Suprapubic skin (tissue), 4 donors: ENCODE measurements around the gene TBCA. TPM values are rescaled to one million over a fixed set of nuclear protein-coding genes. Genes with fewer than 3 reads are reported as not detected.

Source experiments
- DNase-seq, 2 donors: peaks; one replicate each; pipeline ENCODE4 v3.0.0-alpha.2; 2019; ENCODE audit warnings: low spot score in 2 of 2
- H3K27ac ChIP-seq: fragments of 200-600 bp; sonication (generic); one replicate; pipeline ENCODE4 v1.5.1; 2019
- H3K27me3 ChIP-seq: fragments of 200-600 bp; sonication (generic); one replicate; pipeline ENCODE4 v1.5.1; 2019
- H3K36me3 ChIP-seq: fragments of 200-600 bp; sonication (generic); one replicate; pipeline ENCODE4 v1.5.1; 2019
- H3K4me1 ChIP-seq: fragments of 200-600 bp; sonication (generic); one replicate; pipeline ENCODE4 v1.5.1; 2019
- H3K4me3 ChIP-seq: fragments of 200-600 bp; sonication (generic); one replicate; pipeline ENCODE4 v1.5.1; 2019; ENCODE audit warnings: mild to moderate bottlenecking
- H3K9me3 ChIP-seq: fragments of 200-600 bp; sonication (generic); one replicate; pipeline ENCODE4 v1.5.1; 2019
- EP300 ChIP-seq: sonication (generic); formaldehyde crosslinking; IDR thresholded peaks from one replicate; pipeline ENCODE4 v1.6.1; 2017; ENCODE audit warnings: antibody characterized with exemption
- POLR2A ChIP-seq, 2 donors: fragments of 450-650 bp; IDR thresholded peaks; one replicate each; pipeline ENCODE4 v1.6.1; 2017; ENCODE audit warnings: antibody characterized with exemption in 2 of 2, mild to moderate bottlenecking in 2 of 2, moderate library complexity in 2 of 2
- POLR2AphosphoS5 ChIP-seq, 3 donors: sonication (generic); formaldehyde crosslinking; IDR thresholded peaks; one replicate each; pipeline ENCODE4 v1.6.1; 2017; ENCODE audit warnings: antibody characterized with exemption in 3 of 3
- WGBS: methylation state at CpG from one replicate; pipeline ENCODE4 v1.1.5; 2018; 5-methylcytosine and 5-hydroxymethylcytosine counted together
- total RNA-seq, 4 donors: library from RNA; depleted of rRNA; stranded (reverse); fragments of >200 nt; gene quantifications; one replicate each; pipeline ENCODE4 v1.1.0, GENCODE V29; 2016
- TF ChIP-seq, protein P1 (sequence below), 2 donors: fragments of 200-600 bp in 1 of 2; fragments of 450-650 bp in 1 of 2; sonication (generic) in 1 of 2; IDR thresholded peaks; one replicate each; pipeline ENCODE4 v1.5.1; 2016 to 2019; ENCODE audit warnings: antibody characterized with exemption in 2 of 2, mild to moderate bottlenecking in 1 of 2, moderate library complexity in 1 of 2

Gene TBCA
- total RNA-seq, 4 donors from 2014 or later: 74.7 to 120 (median 94.5) TPM

DNA sequence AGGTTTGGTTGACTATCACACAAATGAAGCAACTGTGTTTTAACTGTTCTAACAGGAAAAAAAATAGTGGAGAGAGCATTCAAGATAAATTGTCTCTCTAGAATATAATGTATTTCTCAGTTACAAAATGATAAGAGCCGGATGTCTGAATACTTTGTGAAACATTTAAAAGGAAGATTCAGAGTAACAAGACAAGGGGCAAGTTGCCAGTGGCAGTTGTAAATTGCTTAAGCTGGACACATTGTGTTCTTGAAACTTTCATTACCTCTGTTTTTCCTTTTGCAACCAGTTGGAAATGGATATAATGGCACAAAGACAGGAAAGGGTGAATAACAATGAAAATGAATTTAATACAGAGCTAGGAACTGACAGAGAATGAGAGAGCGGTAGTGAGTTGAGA is 15.2 kb upstream of the TBCA start:
- TF ChIP-seq POLR2AphosphoS5 (IDR thresholded peaks at IDR 0.05): no peak
- TF ChIP-seq, protein P1, sequence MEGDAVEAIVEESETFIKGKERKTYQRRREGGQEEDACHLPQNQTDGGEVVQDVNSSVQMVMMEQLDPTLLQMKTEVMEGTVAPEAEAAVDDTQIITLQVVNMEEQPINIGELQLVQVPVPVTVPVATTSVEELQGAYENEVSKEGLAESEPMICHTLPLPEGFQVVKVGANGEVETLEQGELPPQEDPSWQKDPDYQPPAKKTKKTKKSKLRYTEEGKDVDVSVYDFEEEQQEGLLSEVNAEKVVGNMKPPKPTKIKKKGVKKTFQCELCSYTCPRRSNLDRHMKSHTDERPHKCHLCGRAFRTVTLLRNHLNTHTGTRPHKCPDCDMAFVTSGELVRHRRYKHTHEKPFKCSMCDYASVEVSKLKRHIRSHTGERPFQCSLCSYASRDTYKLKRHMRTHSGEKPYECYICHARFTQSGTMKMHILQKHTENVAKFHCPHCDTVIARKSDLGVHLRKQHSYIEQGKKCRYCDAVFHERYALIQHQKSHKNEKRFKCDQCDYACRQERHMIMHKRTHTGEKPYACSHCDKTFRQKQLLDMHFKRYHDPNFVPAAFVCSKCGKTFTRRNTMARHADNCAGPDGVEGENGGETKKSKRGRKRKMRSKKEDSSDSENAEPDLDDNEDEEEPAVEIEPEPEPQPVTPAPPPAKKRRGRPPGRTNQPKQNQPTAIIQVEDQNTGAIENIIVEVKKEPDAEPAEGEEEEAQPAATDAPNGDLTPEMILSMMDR (IDR thresholded peaks at IDR 0.05): no peak
- TF ChIP-seq EP300: no peak
- TF ChIP-seq POLR2A (IDR thresholded peaks at IDR 0.05): no peak
- no peaks in the 10 kb centered on the region for H3K4me1 ChIP-seq
- WGBS: 76% methylated on average over 2 of the region's 2 CpGs
- no peaks in the 10 kb centered on the region for H3K36me3 ChIP-seq
- H3K4me3 ChIP-seq: no peak overlapping the region
- H3K9me3 ChIP-seq: no peaks in the 10 kb centered on the region
- no peaks in the 10 kb centered on the region for H3K27me3 ChIP-seq
- H3K27ac ChIP-seq: no peak overlapping the region
- DNase-seq: no peak

DNA sequence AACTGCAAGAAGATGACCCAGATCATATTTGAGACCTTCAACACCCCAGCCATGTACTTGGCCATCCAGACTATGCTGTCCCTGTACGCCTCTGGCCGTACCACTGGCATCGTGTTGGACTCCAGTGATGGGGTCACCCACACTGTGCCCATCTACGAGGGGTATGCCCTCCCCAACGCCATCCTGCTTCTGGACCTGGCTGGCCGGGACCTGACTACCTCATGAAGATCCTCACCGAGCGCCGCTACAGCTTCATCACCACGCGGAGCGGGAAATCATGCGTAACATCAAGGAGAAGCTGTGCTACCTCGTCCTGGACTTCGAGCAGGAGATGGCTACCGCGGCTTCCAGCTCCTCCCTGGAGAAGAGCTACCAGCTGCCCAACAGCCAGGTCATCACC is 9.1 kb upstream of the TBCA start:
- no peak for TF ChIP-seq POLR2AphosphoS5 (IDR thresholded peaks at IDR 0.05)
- no peak for TF ChIP-seq POLR2A (IDR thresholded peaks at IDR 0.05)
- TF ChIP-seq, protein P1 (IDR thresholded peaks at IDR 0.05): no peak
- no peak for TF ChIP-seq EP300

DNA sequence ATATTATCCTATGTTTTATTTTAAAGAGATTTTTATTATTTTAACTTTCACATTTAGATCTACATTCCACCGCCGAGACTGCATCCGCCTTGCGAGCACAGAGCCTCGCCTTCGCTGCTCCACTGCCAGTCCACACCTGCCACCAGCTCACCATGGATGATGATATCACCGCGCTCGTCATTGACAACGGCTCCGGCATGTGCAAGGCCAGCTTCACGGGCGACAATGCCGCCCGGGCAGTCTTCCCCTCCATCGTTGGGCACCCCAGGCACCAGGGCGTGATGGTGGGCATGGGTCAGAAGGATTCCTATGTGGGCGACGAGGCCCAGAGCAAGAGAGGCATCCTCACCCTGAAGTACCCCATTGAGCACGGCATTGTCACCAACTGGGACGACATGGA is 8.6 kb upstream of the TBCA start:
- TF ChIP-seq POLR2A (IDR thresholded peaks at IDR 0.05): no peak
- TF ChIP-seq EP300: no peak
- no peak for TF ChIP-seq POLR2AphosphoS5 (IDR thresholded peaks at IDR 0.05)
- TF ChIP-seq, protein P1 (IDR thresholded peaks at IDR 0.05): no peak
- 95% methylated on average over 19 of the region's 21 CpGs for WGBS
- Histone ChIP-seq H3K27me3 (no peaks in the 10 kb centered on the region), H3K4me1 (no peaks in the 10 kb centered on the region), H3K36me3 (no peaks in the 10 kb centered on the region), H3K4me3 (no peak overlapping the region), H3K27ac (no peak overlapping the region), H3K9me3 (no peaks in the 10 kb centered on the region)
- DNase-seq: no peak

More for the DNA sequence above, 9.1 kb upstream of the TBCA start:
- H3K27me3 ChIP-seq: no peaks in the 10 kb centered on the region
- no peak overlapping the region for H3K27ac ChIP-seq
- H3K4me3 ChIP-seq: no peak overlapping the region
- no peaks in the 10 kb centered on the region for H3K36me3 ChIP-seq
- DNase-seq: no peak
- 93% methylated on average over 17 of the region's 17 CpGs for WGBS
- H3K9me3 ChIP-seq: no peaks in the 10 kb centered on the region
- H3K4me1 ChIP-seq: no peaks in the 10 kb centered on the region

DNA sequence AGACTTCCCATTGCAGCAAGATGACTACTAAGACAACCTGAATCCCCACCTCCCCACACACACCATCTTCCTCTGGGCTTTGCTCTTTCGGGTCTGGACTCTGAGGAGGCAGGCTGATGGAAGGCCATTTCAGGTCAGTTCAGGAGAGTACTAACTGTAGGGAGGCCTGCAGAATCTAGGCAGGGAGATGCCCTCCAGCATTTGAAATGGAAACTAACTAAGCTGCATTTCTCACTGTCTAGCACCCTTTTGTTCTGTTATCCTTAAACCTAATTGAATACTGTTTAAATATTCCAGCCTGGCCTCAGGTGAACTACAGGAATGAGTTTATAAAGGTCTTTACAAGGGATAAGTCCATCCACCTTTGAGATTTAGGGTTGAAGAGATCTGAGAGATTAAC is 4.9 kb upstream of the TBCA start:
- DNase-seq: no peak
- H3K4me1 ChIP-seq: peaks cover 5% of the 10 kb centered on the region
- no peak overlapping the region for H3K4me3 ChIP-seq
- no peaks in the 10 kb centered on the region for H3K27me3 ChIP-seq
- H3K9me3 ChIP-seq: no peaks in the 10 kb centered on the region
- H3K36me3 ChIP-seq: no peaks in the 10 kb centered on the region
- 90% methylated on average over 1 of the region's 1 CpG for WGBS
- H3K27ac ChIP-seq: no peak overlapping the region
- TF ChIP-seq, protein P1 (IDR thresholded peaks at IDR 0.05): no peak
- TF ChIP-seq EP300: no peak
- TF ChIP-seq POLR2A (IDR thresholded peaks at IDR 0.05): no peak
- TF ChIP-seq POLR2AphosphoS5 (IDR thresholded peaks at IDR 0.05): no peak

DNA sequence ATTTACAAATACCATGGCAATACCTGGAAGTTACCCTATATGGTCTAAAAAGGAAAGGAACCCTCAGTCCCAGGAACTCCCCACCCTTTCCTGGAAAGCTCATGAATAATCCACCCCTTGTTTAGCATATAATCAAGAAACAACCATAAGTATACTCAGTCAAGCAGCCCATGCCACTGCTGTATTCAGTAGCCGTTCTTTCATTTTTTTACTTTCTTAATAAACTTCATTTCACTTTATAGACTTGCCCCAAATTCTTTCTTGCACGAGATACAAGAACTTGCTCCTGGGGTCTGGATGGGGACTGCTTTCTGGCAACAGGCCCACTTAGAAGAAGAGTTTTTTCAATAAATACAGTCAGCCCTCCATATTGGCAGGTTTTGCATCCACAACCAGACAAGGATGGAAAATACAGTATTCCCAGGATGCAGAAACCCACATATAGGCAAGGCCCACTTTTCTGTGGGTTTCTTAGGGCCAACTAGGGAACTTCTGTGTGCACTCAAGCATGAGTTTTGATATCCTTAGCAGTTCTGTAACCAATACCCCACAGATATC is 2.8 kb upstream of the TBCA start:
- TF ChIP-seq POLR2A (IDR thresholded peaks at IDR 0.05) (no peak), POLR2AphosphoS5 (IDR thresholded peaks at IDR 0.05) (no peak), EP300 (no peak)
- TF ChIP-seq, protein P1 (IDR thresholded peaks at IDR 0.05): no peak
- Histone ChIP-seq H3K27me3 (no peaks in the 10 kb centered on the region), H3K9me3 (no peaks in the 10 kb centered on the region), H3K4me3 (no peak overlapping the region), H3K4me1 (peaks cover 21% of the 10 kb centered on the region), H3K27ac (no peak overlapping the region), H3K36me3 (no peaks in the 10 kb centered on the region)
- DNase-seq: no peak
- WGBS: 97% methylated on average over 2 of the region's 2 CpGs
